ENCODE data around the gene FUT9.

The FUT9 gene

DNA sequence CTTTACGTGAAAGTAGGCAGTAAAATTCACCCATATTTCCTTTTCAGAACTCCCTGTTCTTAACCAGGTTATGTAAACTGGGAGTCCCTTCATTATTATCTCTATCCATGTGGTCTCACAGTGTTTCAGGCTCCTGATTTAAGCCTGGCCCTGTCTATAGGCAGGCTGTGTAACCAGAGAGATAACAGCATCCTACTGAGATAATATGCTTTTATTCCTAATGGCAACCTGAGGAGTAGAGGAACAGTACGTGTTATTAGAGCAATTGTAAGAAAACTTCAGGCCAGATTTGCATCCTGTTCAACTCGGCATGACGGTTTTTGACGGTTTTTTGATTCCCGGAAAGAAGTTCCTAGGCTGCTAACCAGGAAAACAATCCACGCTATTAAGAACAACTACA lies 16.9 kb downstream of the FUT9 start:
- no peaks in the 10 kb centered on the region for H3K27me3 ChIP-seq (replicated peaks; ENCODE audit: control insufficient read depth, insufficient read depth, low read length)
- H3K36me3 ChIP-seq (ENCODE audit: control insufficient read depth, insufficient read depth, low read length), result no peaks in the 10 kb centered on the region
- no peak for DNase-seq (ENCODE audit: extremely low read depth, insufficient read length)
- TF ChIP-seq, protein P1, sequence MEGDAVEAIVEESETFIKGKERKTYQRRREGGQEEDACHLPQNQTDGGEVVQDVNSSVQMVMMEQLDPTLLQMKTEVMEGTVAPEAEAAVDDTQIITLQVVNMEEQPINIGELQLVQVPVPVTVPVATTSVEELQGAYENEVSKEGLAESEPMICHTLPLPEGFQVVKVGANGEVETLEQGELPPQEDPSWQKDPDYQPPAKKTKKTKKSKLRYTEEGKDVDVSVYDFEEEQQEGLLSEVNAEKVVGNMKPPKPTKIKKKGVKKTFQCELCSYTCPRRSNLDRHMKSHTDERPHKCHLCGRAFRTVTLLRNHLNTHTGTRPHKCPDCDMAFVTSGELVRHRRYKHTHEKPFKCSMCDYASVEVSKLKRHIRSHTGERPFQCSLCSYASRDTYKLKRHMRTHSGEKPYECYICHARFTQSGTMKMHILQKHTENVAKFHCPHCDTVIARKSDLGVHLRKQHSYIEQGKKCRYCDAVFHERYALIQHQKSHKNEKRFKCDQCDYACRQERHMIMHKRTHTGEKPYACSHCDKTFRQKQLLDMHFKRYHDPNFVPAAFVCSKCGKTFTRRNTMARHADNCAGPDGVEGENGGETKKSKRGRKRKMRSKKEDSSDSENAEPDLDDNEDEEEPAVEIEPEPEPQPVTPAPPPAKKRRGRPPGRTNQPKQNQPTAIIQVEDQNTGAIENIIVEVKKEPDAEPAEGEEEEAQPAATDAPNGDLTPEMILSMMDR (IDR thresholded peaks at IDR 0.05; ENCODE audit: insufficient read depth, low read length, poor library complexity, severe bottlenecking), result no peak
- no peak overlapping the region for H3K4me3 ChIP-seq (replicated peaks; ENCODE audit: low read depth, low read length)

- Histone ChIP-seq H3K4me3 (replicated peaks; ENCODE audit: low read depth, low read length) (no peak overlapping the region), H3K27me3 (replicated peaks; ENCODE audit: control insufficient read depth, insufficient read depth, low read length) (no peaks in the 10 kb centered on the region), H3K36me3 (ENCODE audit: control insufficient read depth, insufficient read depth, low read length) (no peaks in the 10 kb centered on the region)
- TF ChIP-seq, protein P1 (IDR thresholded peaks at IDR 0.05; ENCODE audit: insufficient read depth, low read length, poor library complexity, severe bottlenecking), result no peak
- DNase-seq (ENCODE audit: extremely low read depth, insufficient read length), result no peak
Observed at GRCh38 chr6:96051555-96051954, 35.8 kb downstream of the FUT9 start.

DNA sequence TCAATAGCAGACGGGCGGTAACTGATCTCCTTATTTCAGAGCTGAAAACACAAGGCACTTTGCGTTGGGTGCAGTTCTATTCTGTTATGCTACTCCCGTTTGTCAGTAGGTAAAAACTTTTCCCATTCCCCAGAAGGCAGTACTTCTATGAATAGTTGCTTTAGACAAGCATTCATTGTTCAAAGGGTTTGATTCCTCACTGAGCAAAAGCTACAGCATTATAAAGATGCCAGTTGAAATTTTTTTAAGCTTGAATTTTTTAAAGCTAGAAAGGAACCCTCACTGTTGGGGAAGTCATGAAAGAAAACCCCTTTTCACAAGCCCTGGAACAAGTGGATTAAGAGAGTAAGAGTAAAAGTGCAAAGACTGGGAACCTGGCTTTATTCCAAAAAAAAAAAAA lies 42.3 kb downstream of the FUT9 start:
- Histone ChIP-seq H3K27me3 (replicated peaks; ENCODE audit: control insufficient read depth, insufficient read depth, low read length) (no peaks in the 10 kb centered on the region), H3K4me3 (replicated peaks; ENCODE audit: low read depth, low read length) (no peak overlapping the region), H3K36me3 (ENCODE audit: control insufficient read depth, insufficient read depth, low read length) (no peaks in the 10 kb centered on the region)
- TF ChIP-seq, protein P1 (IDR thresholded peaks at IDR 0.05; ENCODE audit: insufficient read depth, low read length, poor library complexity, severe bottlenecking), result no peak
- DNase-seq (ENCODE audit: extremely low read depth, insufficient read length), result no peak

DNA sequence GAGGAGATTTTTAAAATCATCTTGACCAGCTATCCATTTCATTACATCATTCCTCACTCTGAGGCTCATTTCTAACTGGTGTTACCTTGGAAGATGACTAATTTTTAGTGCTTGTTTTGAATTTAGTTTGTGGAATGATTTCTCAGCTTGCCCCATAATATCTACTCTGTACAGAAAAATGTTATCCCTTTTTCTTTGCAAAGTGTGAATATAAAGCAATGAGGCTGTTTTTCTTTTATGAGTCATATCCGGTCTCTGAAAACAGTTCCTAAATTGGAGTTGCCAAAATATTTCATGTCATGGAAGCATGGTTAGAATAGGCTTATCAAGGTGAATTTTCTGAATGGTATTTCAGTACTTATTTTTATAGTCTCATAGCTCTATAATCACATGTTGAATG lies 43.8 kb downstream of the FUT9 start:
- Histone ChIP-seq H3K4me3 (replicated peaks; ENCODE audit: low read depth, low read length) (no peak overlapping the region), H3K36me3 (ENCODE audit: control insufficient read depth, insufficient read depth, low read length) (no peaks in the 10 kb centered on the region), H3K27me3 (replicated peaks; ENCODE audit: control insufficient read depth, insufficient read depth, low read length) (no peaks in the 10 kb centered on the region)
- TF ChIP-seq, protein P1 (IDR thresholded peaks at IDR 0.05; ENCODE audit: insufficient read depth, low read length, poor library complexity, severe bottlenecking), result no peak
- DNase-seq (ENCODE audit: extremely low read depth, insufficient read length), result no peak

DNA sequence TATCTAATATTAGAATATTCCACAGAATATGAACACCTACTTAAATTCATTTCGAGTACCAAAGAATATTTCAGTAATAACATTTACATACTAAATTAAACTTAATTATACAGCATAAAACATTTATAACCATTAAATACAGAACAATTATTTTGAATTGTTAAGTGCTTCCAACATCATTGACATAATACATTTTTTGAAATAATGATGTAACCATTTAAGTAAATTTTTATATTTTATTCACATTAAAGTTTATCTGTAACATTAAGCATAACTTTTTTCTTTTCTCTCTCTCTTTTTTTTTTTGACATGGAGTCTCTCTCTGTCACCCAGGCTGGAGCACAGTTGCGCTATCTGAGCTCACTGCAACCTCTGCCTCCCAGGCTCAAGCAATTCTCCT lies 44.5 kb downstream of the FUT9 start:
- Histone ChIP-seq H3K4me3 (replicated peaks; ENCODE audit: low read depth, low read length) (no peak overlapping the region), H3K27me3 (replicated peaks; ENCODE audit: control insufficient read depth, insufficient read depth, low read length) (no peaks in the 10 kb centered on the region), H3K36me3 (ENCODE audit: control insufficient read depth, insufficient read depth, low read length) (no peaks in the 10 kb centered on the region)
- TF ChIP-seq, protein P1 (IDR thresholded peaks at IDR 0.05; ENCODE audit: insufficient read depth, low read length, poor library complexity, severe bottlenecking), result no peak
- no peak for DNase-seq (ENCODE audit: extremely low read depth, insufficient read length)

DNA sequence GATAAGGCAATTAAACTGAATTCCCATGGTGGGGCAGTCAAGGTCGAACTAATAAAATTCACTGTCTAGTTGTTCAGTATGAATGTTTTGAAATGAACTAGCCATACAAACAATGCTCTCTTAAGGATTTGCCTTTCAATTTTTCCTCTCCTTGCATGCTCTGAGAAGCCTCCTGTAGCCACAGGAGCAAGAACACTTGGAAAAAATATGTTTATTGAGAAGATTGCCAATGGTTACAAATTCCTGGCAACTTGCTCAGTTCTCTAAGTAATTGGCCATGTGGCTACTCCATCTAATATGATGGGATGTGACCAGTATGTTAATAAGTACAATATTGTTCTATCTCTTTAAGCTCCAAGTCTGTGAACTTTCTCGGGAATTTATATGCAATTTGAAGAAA lies 49.4 kb downstream of the FUT9 start:
- DNase-seq (ENCODE audit: extremely low read depth, insufficient read length), result no peak
- Histone ChIP-seq H3K4me3 (replicated peaks; ENCODE audit: low read depth, low read length) (no peak overlapping the region), H3K27me3 (replicated peaks; ENCODE audit: control insufficient read depth, insufficient read depth, low read length) (no peaks in the 10 kb centered on the region)

More for the DNA sequence above, 49.4 kb downstream of the FUT9 start:
- H3K36me3 ChIP-seq (ENCODE audit: control insufficient read depth, insufficient read depth, low read length), result no peaks in the 10 kb centered on the region
- TF ChIP-seq, protein P1 (IDR thresholded peaks at IDR 0.05; ENCODE audit: insufficient read depth, low read length, poor library complexity, severe bottlenecking), result no peak
